Trophoblast cell (in vitro differentiated cells and primary cell): ENCODE measurements around the gene AXIN1.

Source experiments
- DNase-seq, 2 donors: peaks; one replicate each; pipeline ENCODE4 v3.0.0-alpha.2; 2016
- H2AFZ ChIP-seq: 2 replicates; pipeline ENCODE4 v1.6.1; 2013; ENCODE audit warnings: low read length, moderate library complexity, mild to moderate bottlenecking; ENCODE audit not compliant: insufficient read depth, poor library complexity
- H2AK5ac ChIP-seq: 2 replicates; pipeline ENCODE4 v1.6.1; 2013; ENCODE audit warnings: mild to moderate bottlenecking, low read length
- H2BK120ac ChIP-seq: 2 replicates; pipeline ENCODE4 v1.6.1; 2013; ENCODE audit warnings: low read length, mild to moderate bottlenecking, moderate library complexity; ENCODE audit not compliant: insufficient read depth, poor library complexity
- H2BK12ac ChIP-seq: 2 replicates; pipeline ENCODE4 v1.6.1; 2013; ENCODE audit warnings: mild to moderate bottlenecking, low read length, moderate library complexity
- H2BK5ac ChIP-seq: 2 replicates; pipeline ENCODE4 v1.6.1; 2013; ENCODE audit warnings: low read length, low read depth, moderate library complexity, mild to moderate bottlenecking; ENCODE audit not compliant: poor library complexity
- H3K14ac ChIP-seq: 2 replicates; pipeline ENCODE4 v1.6.1; 2013; ENCODE audit warnings: mild to moderate bottlenecking, low read length
- H3K18ac ChIP-seq: 2 replicates; pipeline ENCODE4 v1.6.1; 2013; ENCODE audit warnings: mild to moderate bottlenecking, low read length
- H3K23ac ChIP-seq: 2 replicates; pipeline ENCODE4 v1.6.1; 2013; ENCODE audit warnings: low read length
- H3K27ac ChIP-seq: 2 replicates; pipeline ENCODE4 v1.5.1; 2013; ENCODE audit warnings: low read depth, mild to moderate bottlenecking, inconsistent platforms, low read length, moderate library complexity
- H3K27me3 ChIP-seq: 2 replicates; pipeline ENCODE4 v1.6.1; 2013; ENCODE audit warnings: inconsistent platforms, mild to moderate bottlenecking, low read length, moderate library complexity; ENCODE audit not compliant: insufficient read depth
- H3K36me3 ChIP-seq, 2 experiments: 1 replicate in 1 of 2; 2 replicates in 1 of 2; pipeline ENCODE4 v1.6.1; 2013; ENCODE audit warnings: low read length in 2 of 2, mild to moderate bottlenecking in 2 of 2, moderate library complexity in 1 of 2; ENCODE audit not compliant: insufficient read depth in 2 of 2, control insufficient read depth in 1 of 2
- H3K4ac ChIP-seq: 2 replicates; pipeline ENCODE4 v1.6.1; 2013; ENCODE audit warnings: low read depth, mild to moderate bottlenecking, low read length, moderate library complexity
- H3K4me1 ChIP-seq, 2 experiments: 1 replicate in 1 of 2; 2 replicates in 1 of 2; pipeline ENCODE4 v1.6.1; 2013; ENCODE audit warnings: low read length in 2 of 2, mild to moderate bottlenecking in 2 of 2, moderate library complexity in 1 of 2; ENCODE audit not compliant: insufficient read depth in 2 of 2, control insufficient read depth in 1 of 2
- H3K4me2 ChIP-seq: 2 replicates; pipeline ENCODE4 v1.6.1; 2013; ENCODE audit warnings: inconsistent platforms, mild to moderate bottlenecking, low read length, moderate library complexity
- H3K4me3 ChIP-seq: 2 replicates; pipeline ENCODE4 v1.5.1; 2013; ENCODE audit warnings: mild to moderate bottlenecking, low read depth, low read length, inconsistent platforms
- H3K79me1 ChIP-seq: one replicate; pipeline ENCODE4 v1.6.1; 2013; ENCODE audit warnings: low read length
- H3K79me2 ChIP-seq: 2 replicates; pipeline ENCODE4 v1.6.1; 2013; ENCODE audit warnings: low read length, mild to moderate bottlenecking; ENCODE audit not compliant: control insufficient read depth, insufficient read depth, poor library complexity
- H3K9ac ChIP-seq: 2 replicates; pipeline ENCODE4 v1.6.1; 2013; ENCODE audit warnings: mild to moderate bottlenecking, low read length
- H3K9me3 ChIP-seq: 2 replicates; pipeline ENCODE4 v1.6.1; 2013; ENCODE audit warnings: low read depth, mild to moderate bottlenecking, control low read depth, inconsistent platforms, low read length; ENCODE audit not compliant: insufficient read depth
- H4K12ac ChIP-seq: 2 replicates; pipeline ENCODE4 v1.6.1; 2013; ENCODE audit warnings: low read depth, mild to moderate bottlenecking, low read length, moderate library complexity
- H4K8ac ChIP-seq: 2 replicates; pipeline ENCODE4 v1.6.1; 2013; ENCODE audit warnings: low read depth, mild to moderate bottlenecking, low read length, moderate library complexity
- H4K91ac ChIP-seq: one replicate; pipeline ENCODE4 v1.6.1; 2013; ENCODE audit warnings: low read depth, mild to moderate bottlenecking, low read length, moderate library complexity
- WGBS: extraction: QIAGEN DNeasy Blood & Tissue Kit; methylation state at CpG from one replicate; pipeline ENCODE4 v1.1.7; 2013; ENCODE audit warnings: missing lambda C conversion rate; ENCODE audit not compliant: insufficient read length, insufficient coverage; ENCODE audit errors: extremely low coverage; 5-methylcytosine and 5-hydroxymethylcytosine counted together

The AXIN1 gene

GRCh38 chr16:330741-331140, 21.8 kb downstream of the AXIN1 start:
- H3K4me2 ChIP-seq = no peak overlapping the region
- H2AK5ac ChIP-seq = no peak overlapping the region
- no peaks in the 10 kb centered on the region for H3K79me1 ChIP-seq
- H2BK12ac ChIP-seq = no peak overlapping the region
- H3K9me3 ChIP-seq = peaks cover 3% of the 10 kb centered on the region
- H3K4me1 ChIP-seq = peaks cover 12 to 21% of the 10 kb centered on the region in 2 experiments
- no peaks in the 10 kb centered on the region for H3K27me3 ChIP-seq
- H3K79me2 ChIP-seq = peaks cover 2% of the 10 kb centered on the region
- no CpG with 5 or more reads among the region's 2 CpGs for WGBS
- H2AFZ ChIP-seq = no peak overlapping the region
- H4K91ac ChIP-seq = no peak overlapping the region
- H3K36me3 ChIP-seq = no peaks in the 10 kb centered on the region
- no peak overlapping the region for H3K4me3 ChIP-seq
- no peak overlapping the region for H3K14ac ChIP-seq
- DNase-seq = peak; percentile 88 to 90
- H4K8ac ChIP-seq = no peak overlapping the region
- no peak overlapping the region for H2BK5ac ChIP-seq
- H3K23ac ChIP-seq = no peak overlapping the region
- no peak overlapping the region for H3K9ac ChIP-seq
- H3K18ac ChIP-seq = no peak overlapping the region
- H4K12ac ChIP-seq = no peak overlapping the region
- H3K4ac ChIP-seq = no peak overlapping the region
- H3K27ac ChIP-seq = no peak overlapping the region
- no peak overlapping the region for H2BK120ac ChIP-seq

DNA sequence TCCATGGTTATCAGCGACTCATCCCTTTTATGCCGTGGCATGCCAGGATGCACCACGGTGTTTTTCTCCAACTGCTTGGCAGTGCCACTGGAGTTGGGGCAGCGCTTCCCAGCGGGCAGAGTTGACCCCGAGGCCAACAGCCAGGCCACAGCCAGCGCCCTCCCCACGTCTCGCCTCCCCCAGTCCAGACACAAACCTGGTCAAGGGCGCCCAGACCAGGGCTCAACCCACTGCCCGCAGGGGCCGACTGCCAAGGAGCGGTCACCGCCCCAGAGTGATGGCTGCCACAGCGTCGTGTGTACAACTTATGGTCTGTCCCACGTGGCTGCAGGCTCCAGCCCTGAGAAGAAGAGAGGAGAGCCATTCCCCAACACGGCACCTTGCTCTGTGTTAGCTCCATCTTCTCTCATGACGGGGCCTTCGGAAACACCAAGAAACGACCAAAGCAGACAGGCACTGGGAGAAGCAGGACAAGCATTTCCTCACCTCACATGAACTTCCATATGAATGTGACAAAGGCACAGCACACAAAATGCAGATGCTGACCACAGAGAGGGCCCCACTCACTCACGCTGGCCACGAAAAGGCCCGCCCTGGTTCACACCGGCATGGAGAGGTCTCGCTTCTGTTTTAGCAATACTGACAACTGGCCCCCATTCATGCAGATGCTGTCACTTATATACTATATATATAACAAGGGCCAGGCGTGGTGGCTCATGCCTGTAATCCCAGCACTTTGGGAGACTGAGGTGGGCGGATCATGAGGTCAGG, 27.0 kb downstream of the AXIN1 start:
- Histone ChIP-seq H4K12ac (no peak overlapping the region), H3K4me2 (no peak overlapping the region), H3K4me3 (no peak overlapping the region), H3K27ac (no peak overlapping the region), H3K14ac (no peak overlapping the region), H3K9ac (no peak overlapping the region), H2BK12ac (no peak overlapping the region), H3K18ac (peak overlapping the region; percentile 8), H3K27me3 (no peaks in the 10 kb centered on the region), H3K36me3 (peaks cover 7 to 8% of the 10 kb centered on the region in 2 experiments), H4K91ac (no peak overlapping the region), H2BK5ac (no peak overlapping the region), H3K4me1 (no peaks in the 10 kb centered on the region), H2AFZ (no peak overlapping the region), H2BK120ac (no peak overlapping the region), H4K8ac (no peak overlapping the region), H3K23ac (no peak overlapping the region), H3K4ac (peak overlapping the region; percentile 9), H3K9me3 (peaks cover 2% of the 10 kb centered on the region), H3K79me1 (no peaks in the 10 kb centered on the region), H2AK5ac (no peak overlapping the region), H3K79me2 (no peaks in the 10 kb centered on the region)
- no CpG with 5 or more reads among the region's 28 CpGs for WGBS
- no peak for DNase-seq

DNA sequence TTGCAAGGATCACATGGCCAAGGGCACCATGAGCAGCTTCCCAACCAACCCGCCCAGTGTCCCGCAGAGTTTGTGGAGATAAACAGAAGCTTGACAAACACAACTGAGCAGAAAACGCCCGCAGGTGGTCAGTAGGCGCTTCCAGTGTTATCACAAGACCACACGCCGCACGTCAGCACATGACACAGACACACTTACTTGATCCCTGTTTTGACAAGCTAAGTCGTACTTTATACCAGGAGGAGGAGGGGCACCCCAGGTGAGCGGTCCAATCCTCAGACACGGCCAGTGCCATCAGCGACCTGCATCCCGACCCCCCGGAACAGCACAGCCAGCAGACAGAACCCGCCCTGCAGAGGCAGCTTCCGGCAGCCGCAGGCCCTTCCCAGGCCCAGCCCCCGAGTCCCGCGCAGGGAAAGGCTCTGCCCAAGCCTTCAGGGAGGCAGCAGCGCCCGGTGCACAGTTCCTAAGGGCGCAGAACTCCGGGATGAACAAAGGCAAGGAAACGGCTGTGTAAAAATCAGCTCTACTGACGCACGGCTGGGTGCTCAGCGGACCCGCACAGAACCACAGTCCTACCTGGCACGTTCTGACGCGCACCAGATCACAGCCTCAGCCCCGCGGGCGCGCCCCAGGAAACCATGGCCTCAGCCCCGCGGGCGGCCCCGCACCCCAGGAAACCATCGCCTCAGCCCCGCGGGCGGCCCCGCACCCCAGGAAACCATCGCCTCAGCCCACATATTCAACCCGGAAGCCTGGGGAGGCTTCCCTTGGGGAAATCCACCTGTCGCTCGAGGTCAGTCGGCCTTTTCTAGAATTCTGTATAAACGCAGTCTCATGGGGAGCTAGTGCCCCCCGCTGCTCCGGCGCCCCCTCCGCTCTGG, 27.8 kb downstream of the AXIN1 start:
- Histone ChIP-seq H4K8ac (no peak overlapping the region), H3K23ac (no peak overlapping the region), H4K12ac (no peak overlapping the region), H3K4me3 (no peak overlapping the region), H3K4me2 (no peak overlapping the region), H2BK120ac (no peak overlapping the region), H3K14ac (no peak overlapping the region), H2AFZ (no peak overlapping the region), H3K79me1 (no peaks in the 10 kb centered on the region), H3K9me3 (peaks cover 2% of the 10 kb centered on the region), H3K79me2 (no peaks in the 10 kb centered on the region), H2BK5ac (no peak overlapping the region), H2AK5ac (no peak overlapping the region), H3K4ac (peak overlapping the region; percentile 9), H4K91ac (no peak overlapping the region), H3K27ac (no peak overlapping the region), H3K9ac (no peak overlapping the region), H3K36me3 (peaks cover 7 to 8% of the 10 kb centered on the region in 2 experiments), H3K4me1 (no peaks in the 10 kb centered on the region), H3K18ac (peak overlapping the region; percentile 30), H2BK12ac (no peak overlapping the region), H3K27me3 (no peaks in the 10 kb centered on the region)
- WGBS = no CpG with 5 or more reads among the region's 55 CpGs
- DNase-seq = peak; percentile 97

DNA sequence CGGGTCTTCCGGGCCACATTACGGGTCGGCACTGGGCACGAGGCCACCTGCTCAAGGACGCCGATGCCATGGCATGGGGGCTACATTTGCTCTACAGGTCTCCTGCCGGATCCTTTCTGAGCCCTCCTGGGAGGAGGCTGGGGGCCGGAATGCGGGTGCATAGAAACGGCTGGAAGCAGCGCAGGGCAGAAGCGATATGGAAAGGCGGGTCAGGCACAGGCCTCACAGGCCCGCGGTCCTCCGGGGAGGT, 28.4 kb downstream of the AXIN1 start:
- Histone ChIP-seq H4K8ac (no peak overlapping the region), H4K12ac (no peak overlapping the region), H2BK5ac (no peak overlapping the region), H3K79me1 (no peaks in the 10 kb centered on the region), H3K9ac (no peak overlapping the region), H2BK120ac (no peak overlapping the region), H3K36me3 (peaks cover 7 to 11% of the 10 kb centered on the region in 2 experiments), H3K4ac (no peak overlapping the region), H3K4me3 (no peak overlapping the region), H3K79me2 (no peaks in the 10 kb centered on the region), H3K18ac (no peak overlapping the region), H2BK12ac (no peak overlapping the region), H4K91ac (no peak overlapping the region), H3K4me2 (no peak overlapping the region), H3K14ac (no peak overlapping the region), H3K27me3 (no peaks in the 10 kb centered on the region), H3K9me3 (peaks cover 2% of the 10 kb centered on the region), H2AFZ (no peak overlapping the region), H3K23ac (no peak overlapping the region), H3K4me1 (no peaks in the 10 kb centered on the region), H2AK5ac (no peak overlapping the region), H3K27ac (no peak overlapping the region)
- no peak for DNase-seq
- WGBS = no CpG with 5 or more reads among the region's 17 CpGs
